Ishikawa (cell line): ENCODE measurements around the gene NPTX2.

Experiments
- CEBPB ChIP-seq: IDR thresholded peaks from 2 replicates; pipeline ENCODE4 v1.6.1; 2012
- CREB1 ChIP-seq: IDR thresholded peaks from 2 replicates; pipeline ENCODE4 v1.6.1; 2012; ENCODE audit warnings: low read depth
- MAX ChIP-seq: IDR thresholded peaks from 2 replicates; pipeline ENCODE4 v1.6.1; 2012
- RAD21 ChIP-seq: IDR thresholded peaks from 2 replicates; pipeline ENCODE4 v1.6.1; 2012; ENCODE audit warnings: low read depth
- TAF1 ChIP-seq: IDR thresholded peaks from 2 replicates; pipeline ENCODE4 v1.6.1; 2012; ENCODE audit warnings: low read depth, mild to moderate bottlenecking
- TF ChIP-seq, protein P1 (sequence below): IDR thresholded peaks from 2 replicates; pipeline ENCODE4 v1.6.1; 2012; ENCODE audit warnings: low read depth, mild to moderate bottlenecking

DNA sequence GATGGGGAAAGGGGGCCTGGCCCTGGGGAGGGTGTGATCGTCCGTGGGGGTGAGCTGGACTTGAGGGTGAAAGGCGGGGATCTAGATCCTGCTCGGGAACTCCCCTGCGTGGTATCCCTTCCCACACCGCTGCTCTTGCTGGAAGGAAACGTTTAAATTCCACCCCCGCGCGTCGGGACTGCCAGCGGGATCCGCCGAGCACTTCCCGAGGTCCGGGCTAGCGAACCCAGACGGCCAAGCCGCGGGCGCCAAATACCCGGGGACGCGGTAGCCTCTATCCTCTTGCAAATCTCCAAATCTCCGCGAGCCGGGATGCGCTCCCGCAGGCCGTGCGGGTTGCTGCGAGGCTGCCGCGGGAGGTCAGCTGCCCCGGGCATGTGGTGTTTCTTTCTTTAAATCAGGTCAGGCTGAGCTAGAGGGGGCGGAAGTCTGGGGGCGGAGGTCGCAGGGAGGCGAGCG is 904 bp downstream of the NPTX2 start:
- TF ChIP-seq RAD21 (no peak), TAF1 (no peak), CREB1 (no peak), CEBPB (no peak), MAX (no peak)
- TF ChIP-seq, protein P1, sequence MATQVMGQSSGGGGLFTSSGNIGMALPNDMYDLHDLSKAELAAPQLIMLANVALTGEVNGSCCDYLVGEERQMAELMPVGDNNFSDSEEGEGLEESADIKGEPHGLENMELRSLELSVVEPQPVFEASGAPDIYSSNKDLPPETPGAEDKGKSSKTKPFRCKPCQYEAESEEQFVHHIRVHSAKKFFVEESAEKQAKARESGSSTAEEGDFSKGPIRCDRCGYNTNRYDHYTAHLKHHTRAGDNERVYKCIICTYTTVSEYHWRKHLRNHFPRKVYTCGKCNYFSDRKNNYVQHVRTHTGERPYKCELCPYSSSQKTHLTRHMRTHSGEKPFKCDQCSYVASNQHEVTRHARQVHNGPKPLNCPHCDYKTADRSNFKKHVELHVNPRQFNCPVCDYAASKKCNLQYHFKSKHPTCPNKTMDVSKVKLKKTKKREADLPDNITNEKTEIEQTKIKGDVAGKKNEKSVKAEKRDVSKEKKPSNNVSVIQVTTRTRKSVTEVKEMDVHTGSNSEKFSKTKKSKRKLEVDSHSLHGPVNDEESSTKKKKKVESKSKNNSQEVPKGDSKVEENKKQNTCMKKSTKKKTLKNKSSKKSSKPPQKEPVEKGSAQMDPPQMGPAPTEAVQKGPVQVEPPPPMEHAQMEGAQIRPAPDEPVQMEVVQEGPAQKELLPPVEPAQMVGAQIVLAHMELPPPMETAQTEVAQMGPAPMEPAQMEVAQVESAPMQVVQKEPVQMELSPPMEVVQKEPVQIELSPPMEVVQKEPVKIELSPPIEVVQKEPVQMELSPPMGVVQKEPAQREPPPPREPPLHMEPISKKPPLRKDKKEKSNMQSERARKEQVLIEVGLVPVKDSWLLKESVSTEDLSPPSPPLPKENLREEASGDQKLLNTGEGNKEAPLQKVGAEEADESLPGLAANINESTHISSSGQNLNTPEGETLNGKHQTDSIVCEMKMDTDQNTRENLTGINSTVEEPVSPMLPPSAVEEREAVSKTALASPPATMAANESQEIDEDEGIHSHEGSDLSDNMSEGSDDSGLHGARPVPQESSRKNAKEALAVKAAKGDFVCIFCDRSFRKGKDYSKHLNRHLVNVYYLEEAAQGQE: no peak
